Measurements from ENCODE around the gene PPP2R5E. TPM values are rescaled to one million over a fixed set of nuclear protein-coding genes. Genes with fewer than 3 reads are reported as not detected.

PPP2R5E gene
- total and polyA plus RNA-seq, 10 of the 15 experiments (the other 5 are each of a cell fraction or from before 2014, with no cell fraction given), result 11.4 to 56.2 (median 22.7) TPM

- H3K36me3 ChIP-seq (ENCODE audit: control insufficient read depth in 2 of 2, insufficient read depth in 2 of 2, low read length in 1 of 2), result no peaks in the 10 kb centered on the region; a peak in 2 of 4 replicates
- TF ChIP-seq TBL1XR1 (IDR thresholded peaks at IDR 0.05; ENCODE audit: low read depth, low read length) (no peak), STAT1 (conservative IDR thresholded peaks at IDR 0.05) (no peak), RUNX3 (IDR thresholded peaks at IDR 0.05; ENCODE audit: low read length) (no peak), SMAD1 (IDR thresholded peaks at IDR 0.05; ENCODE audit: low read depth, partially characterized antibody) (no peak), YY1 (IDR thresholded peaks at IDR 0.05; ENCODE audit: low read depth, low read length) (no peak), RBBP5 (conservative IDR thresholded peaks at IDR 0.05) (no peak), NFIC (IDR thresholded peaks at IDR 0.05; ENCODE audit: low read depth, low read length) (no peak), IKZF1 (conservative IDR thresholded peaks at IDR 0.05) (no peak), NFXL1 (IDR thresholded peaks at IDR 0.05; ENCODE audit: borderline replicate concordance) (no peak), SREBF2 (IDR thresholded peaks at IDR 0.05; ENCODE audit: low read length) (no peak), CHD4 (IDR thresholded peaks at IDR 0.05) (no peak), FOXK2 (IDR thresholded peaks at IDR 0.05) (no peak), KLF5 (IDR thresholded peaks at IDR 0.05; ENCODE audit: partially characterized antibody) (no peak)
- TF ChIP-seq, protein P1, sequence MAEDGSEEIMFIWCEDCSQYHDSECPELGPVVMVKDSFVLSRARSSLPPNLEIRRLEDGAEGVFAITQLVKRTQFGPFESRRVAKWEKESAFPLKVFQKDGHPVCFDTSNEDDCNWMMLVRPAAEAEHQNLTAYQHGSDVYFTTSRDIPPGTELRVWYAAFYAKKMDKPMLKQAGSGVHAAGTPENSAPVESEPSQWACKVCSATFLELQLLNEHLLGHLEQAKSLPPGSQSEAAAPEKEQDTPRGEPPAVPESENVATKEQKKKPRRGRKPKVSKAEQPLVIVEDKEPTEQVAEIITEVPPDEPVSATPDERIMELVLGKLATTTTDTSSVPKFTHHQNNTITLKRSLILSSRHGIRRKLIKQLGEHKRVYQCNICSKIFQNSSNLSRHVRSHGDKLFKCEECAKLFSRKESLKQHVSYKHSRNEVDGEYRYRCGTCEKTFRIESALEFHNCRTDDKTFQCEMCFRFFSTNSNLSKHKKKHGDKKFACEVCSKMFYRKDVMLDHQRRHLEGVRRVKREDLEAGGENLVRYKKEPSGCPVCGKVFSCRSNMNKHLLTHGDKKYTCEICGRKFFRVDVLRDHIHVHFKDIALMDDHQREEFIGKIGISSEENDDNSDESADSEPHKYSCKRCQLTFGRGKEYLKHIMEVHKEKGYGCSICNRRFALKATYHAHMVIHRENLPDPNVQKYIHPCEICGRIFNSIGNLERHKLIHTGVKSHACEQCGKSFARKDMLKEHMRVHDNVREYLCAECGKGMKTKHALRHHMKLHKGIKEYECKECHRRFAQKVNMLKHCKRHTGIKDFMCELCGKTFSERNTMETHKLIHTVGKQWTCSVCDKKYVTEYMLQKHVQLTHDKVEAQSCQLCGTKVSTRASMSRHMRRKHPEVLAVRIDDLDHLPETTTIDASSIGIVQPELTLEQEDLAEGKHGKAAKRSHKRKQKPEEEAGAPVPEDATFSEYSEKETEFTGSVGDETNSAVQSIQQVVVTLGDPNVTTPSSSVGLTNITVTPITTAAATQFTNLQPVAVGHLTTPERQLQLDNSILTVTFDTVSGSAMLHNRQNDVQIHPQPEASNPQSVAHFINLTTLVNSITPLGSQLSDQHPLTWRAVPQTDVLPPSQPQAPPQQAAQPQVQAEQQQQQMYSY (CRISPR knock-in tag; IDR thresholded peaks at IDR 0.05), result no peak
- TF ChIP-seq, protein P2, sequence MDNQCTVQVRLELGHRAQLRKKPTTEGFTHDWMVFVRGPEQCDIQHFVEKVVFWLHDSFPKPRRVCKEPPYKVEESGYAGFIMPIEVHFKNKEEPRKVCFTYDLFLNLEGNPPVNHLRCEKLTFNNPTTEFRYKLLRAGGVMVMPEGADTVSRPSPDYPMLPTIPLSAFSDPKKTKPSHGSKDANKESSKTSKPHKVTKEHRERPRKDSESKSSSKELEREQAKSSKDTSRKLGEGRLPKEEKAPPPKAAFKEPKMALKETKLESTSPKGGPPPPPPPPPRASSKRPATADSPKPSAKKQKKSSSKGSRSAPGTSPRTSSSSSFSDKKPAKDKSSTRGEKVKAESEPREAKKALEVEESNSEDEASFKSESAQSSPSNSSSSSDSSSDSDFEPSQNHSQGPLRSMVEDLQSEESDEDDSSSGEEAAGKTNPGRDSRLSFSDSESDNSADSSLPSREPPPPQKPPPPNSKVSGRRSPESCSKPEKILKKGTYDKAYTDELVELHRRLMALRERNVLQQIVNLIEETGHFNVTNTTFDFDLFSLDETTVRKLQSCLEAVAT (IDR thresholded peaks at IDR 0.05), result no peak
- BruUV-seq (replicated peaks), result no TSS peak
- ChIA-PET RAD21 (ENCODE audit: unreplicated experiment) (interaction anchor here (1.4 kb wide), 1 partner anchor 84 kb away, joined by 5 read pairs; the partner anchor contains the start of gene PPP2R5E), SMC1A (ENCODE audit: uncharacterized antibody, unreplicated experiment) (interaction anchor here (0.8 to 6.5 kb wide), 8 partner anchors 7 to 38 kb away, joined by 3 to 36 read pairs (median 4); no protein-coding TSS in a partner anchor), CTCF (interaction anchor here (0.7 kb wide), 2 partner anchors 9 to 429 kb away, joined by 3 to 5 read pairs; no protein-coding TSS in a partner anchor), POLR2A (no interaction called here)
- H3K4me1 ChIP-seq (ENCODE audit: control insufficient read depth, insufficient read depth, low read length), result no peaks in the 10 kb centered on the region; the same call in 1 of the 2 replicates
- no peaks in the 10 kb centered on the region; the same call in 1 of the 2 replicates for H4K20me1 ChIP-seq (ENCODE audit: control insufficient read depth, insufficient read depth)
- no peak overlapping the region for H3K9ac ChIP-seq (ENCODE audit: control insufficient read depth, insufficient read depth, low read length)
- H3K4me2 ChIP-seq (ENCODE audit: control insufficient read depth, insufficient read depth), result no peak overlapping the region
- H2AFZ ChIP-seq (ENCODE audit: control insufficient read depth, low read depth, low read length), result no peak overlapping the region
- FAIRE-seq, result no peak
- no peak overlapping the region for H3K27ac ChIP-seq (ENCODE audit: control insufficient read depth, insufficient read depth)
- no peak for DNase-seq (ENCODE audit: low read depth, low spot score)
- 96% methylated on average over 6 of the region's 6 CpGs for WGBS (ENCODE audit: insufficient coverage, insufficient replicate concordance, low lambda C conversion rate, missing lambda C conversion rate)
- in situ Hi-C loops (cut with MboI), result no loop called here
- ATAC-seq, result no peak
- no peaks in the 10 kb centered on the region for H3K27me3 ChIP-seq (replicated peaks in 1 of 2; ENCODE audit: control insufficient read depth in 2 of 2, insufficient read depth in 2 of 2, low read length in 1 of 2)
- H3K4me3 ChIP-seq, result no peak overlapping the region
- H3K79me2 ChIP-seq (ENCODE audit: control insufficient read depth, insufficient read depth, low read length), result peaks cover 33% of the 10 kb centered on the region
- intact Hi-C loops (cut with micrococcal nuclease; ENCODE audit: unreplicated experiment), result no loop called here
- no peaks in the 10 kb centered on the region; the same call in 2 of the 3 replicates for H3K9me3 ChIP-seq (replicated peaks; ENCODE audit: control insufficient read depth, insufficient read depth, low read length)
These were observed 83.4 kb downstream of the PPP2R5E start for GRCh38 chr14:63459738-63460137.

Data from GM12878 (cell line).